Omental fat pad (tissue), 4 donors: ENCODE measurements around the gene SRRM3. TPM values are rescaled to one million over a fixed set of nuclear protein-coding genes. Genes with fewer than 3 reads are reported as not detected.
"Not testable (repeated sequence)": the region's sequence is repeated elsewhere in the genome, so short reads cannot be mapped to it uniquely, and the experiment has no call there.

Experiments used
- ATAC-seq: fragments of 150-250 bp; one replicate; pipeline ENCODE4 v1.9.1; 2016; ENCODE audit warnings: mild to moderate bottlenecking, moderate library complexity; ENCODE audit not compliant: low FRiP score
- DNase-seq: peaks from one replicate; pipeline ENCODE4 v3.0.0-alpha.2; 2019; ENCODE audit warnings: low spot score
- total RNA-seq, 4 donors: library from RNA; depleted of rRNA; stranded (reverse); fragments of >200 nt; gene quantifications; one replicate each; pipeline ENCODE4 v1.1.0, GENCODE V29; 2016
- TF ChIP-seq, protein P1 (sequence below), 3 donors: fragments of 450-650 bp; IDR thresholded peaks; one replicate each; pipeline ENCODE4 v1.5.1; 2016 to 2017; ENCODE audit warnings: antibody characterized with exemption in 3 of 3, mild to moderate bottlenecking in 3 of 3, moderate library complexity in 2 of 3

SRRM3 gene
- total RNA-seq, result 1 to 10 TPM; 1.7 to 3.7 (median 2.4) TPM

DNA sequence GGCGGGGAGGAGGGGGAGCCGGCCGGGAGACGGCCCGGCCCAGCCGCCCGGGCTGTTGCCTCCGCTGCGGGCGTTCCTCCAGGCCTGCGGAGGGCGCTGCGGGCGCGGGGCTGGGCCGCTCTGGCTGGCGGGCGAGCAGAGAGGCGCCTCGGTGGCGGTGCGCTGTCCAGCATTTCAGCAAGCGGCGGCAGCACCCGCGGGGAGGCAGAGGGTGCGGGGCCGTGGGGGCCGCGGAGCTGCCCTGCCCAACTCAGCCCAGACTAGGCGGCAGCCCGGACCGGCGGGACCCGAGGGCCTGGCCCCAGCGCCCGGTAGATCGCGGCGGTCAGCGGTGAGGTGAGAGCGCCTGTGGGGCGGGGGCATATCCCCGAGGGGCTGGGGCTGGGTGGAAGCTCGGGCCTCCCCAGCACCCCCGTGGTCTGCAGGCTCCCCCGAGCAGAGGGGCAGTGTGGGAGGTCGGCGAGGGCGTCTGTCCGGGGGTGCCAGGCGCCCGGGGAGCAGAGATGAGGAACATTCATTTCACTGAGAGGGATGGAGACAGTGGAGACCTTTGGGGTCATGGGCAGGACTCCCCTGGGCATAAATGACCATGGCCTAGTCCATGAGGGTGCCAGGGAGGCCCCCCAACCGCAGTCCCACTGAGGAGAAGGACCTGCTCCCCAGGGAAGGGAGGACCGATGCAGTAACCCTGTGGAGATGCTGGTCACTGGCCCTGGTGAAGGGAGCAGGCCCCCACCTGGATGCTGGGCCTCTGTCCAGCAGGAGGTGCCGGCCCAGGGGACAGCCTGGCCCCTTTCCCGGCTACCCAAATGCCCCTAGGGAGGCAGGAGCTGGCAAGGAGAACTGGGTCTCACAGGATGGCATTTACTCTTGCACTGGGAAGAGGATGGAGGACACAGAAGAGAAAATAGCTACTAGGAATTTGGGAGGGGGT, at the start of gene SRRM3:
Gene SRRM3 (plus strand): TSS at position 165 of the 934 bp plus-strand sequence. CDS start 33,171 bp downstream, outside the sequence.
- TF ChIP-seq, protein P1, sequence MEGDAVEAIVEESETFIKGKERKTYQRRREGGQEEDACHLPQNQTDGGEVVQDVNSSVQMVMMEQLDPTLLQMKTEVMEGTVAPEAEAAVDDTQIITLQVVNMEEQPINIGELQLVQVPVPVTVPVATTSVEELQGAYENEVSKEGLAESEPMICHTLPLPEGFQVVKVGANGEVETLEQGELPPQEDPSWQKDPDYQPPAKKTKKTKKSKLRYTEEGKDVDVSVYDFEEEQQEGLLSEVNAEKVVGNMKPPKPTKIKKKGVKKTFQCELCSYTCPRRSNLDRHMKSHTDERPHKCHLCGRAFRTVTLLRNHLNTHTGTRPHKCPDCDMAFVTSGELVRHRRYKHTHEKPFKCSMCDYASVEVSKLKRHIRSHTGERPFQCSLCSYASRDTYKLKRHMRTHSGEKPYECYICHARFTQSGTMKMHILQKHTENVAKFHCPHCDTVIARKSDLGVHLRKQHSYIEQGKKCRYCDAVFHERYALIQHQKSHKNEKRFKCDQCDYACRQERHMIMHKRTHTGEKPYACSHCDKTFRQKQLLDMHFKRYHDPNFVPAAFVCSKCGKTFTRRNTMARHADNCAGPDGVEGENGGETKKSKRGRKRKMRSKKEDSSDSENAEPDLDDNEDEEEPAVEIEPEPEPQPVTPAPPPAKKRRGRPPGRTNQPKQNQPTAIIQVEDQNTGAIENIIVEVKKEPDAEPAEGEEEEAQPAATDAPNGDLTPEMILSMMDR (IDR thresholded peaks at IDR 0.05), result no peak
- peak; percentile 27 for DNase-seq
- peak; percentile 57 for ATAC-seq

DNA sequence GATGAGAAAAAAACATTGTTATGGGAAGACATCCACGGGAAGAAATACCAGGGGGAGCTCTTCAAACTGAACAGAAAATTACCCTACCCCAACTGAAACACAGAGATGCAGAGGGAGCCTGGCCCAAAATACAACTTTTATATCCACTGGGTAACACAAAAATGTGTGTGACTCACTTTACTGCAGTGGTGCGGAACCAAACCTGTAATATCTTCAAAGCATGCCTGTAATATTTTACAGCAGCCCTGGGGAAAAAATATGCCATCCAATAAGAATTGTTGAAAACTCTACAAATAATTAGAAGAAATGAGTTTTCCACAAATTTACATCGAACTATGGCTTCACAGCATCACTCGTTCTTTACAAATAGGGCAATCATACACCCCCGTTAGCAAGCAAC, 49.8 kb upstream of the SRRM3 start:
- no peak for ATAC-seq
- no peak for DNase-seq
- TF ChIP-seq, protein P1 (IDR thresholded peaks at IDR 0.05), result no peak

DNA sequence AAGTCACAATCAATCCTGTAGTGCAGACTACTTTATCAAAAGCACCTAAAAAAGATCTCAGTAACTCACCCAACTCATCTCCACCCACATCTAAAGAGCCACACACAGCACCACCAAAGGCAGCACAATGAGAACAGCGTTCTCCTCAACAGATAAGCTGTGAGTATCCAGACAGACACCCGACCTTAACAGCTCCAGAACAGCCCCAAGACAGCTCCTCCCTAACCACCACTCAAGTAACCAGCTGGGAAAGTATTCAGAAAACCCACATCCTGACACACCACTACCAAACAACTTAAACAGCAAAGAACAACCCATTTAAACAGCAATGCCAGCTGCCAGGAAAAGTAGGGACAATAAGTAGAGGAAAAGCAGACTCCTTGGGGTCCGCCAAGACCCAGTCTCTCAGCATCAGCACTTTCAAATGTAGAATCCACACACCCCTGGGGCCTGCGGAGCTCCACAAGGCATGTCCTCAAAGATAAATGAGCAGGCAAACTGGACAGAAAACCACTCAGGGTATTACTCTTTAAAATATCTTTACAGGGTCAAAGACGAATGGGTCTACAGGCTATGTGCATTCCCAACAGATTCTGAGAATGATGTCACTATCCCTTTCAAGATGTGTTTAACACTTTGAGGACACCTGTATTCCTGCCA, 48.0 kb upstream of the SRRM3 start:
- ATAC-seq, DNase-seq: not testable (repeated sequence)

DNA sequence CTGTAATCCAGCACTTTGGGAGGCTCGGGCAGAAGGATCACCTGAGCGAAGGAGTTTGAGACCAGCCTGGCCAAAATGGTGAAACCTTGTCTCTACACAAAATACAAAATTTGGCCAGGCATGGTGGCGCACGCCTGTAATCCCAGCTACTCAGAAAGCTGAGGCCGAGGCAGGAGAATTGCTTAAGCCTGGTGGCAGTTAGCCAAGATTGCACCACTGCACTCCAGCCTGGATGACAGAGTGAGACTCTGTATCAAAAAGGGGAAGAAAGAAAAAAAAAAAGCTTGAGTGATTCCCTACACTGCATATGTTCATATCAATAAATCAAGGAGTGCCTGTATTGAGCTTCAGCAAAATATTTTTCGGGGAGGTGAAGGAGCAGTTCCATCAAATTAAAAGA, 45.8 kb upstream of the SRRM3 start:
- ATAC-seq (peak; percentile 41), DNase-seq (peak; percentile 65)
- TF ChIP-seq, protein P1 (IDR thresholded peaks at IDR 0.05), result no peak

DNA sequence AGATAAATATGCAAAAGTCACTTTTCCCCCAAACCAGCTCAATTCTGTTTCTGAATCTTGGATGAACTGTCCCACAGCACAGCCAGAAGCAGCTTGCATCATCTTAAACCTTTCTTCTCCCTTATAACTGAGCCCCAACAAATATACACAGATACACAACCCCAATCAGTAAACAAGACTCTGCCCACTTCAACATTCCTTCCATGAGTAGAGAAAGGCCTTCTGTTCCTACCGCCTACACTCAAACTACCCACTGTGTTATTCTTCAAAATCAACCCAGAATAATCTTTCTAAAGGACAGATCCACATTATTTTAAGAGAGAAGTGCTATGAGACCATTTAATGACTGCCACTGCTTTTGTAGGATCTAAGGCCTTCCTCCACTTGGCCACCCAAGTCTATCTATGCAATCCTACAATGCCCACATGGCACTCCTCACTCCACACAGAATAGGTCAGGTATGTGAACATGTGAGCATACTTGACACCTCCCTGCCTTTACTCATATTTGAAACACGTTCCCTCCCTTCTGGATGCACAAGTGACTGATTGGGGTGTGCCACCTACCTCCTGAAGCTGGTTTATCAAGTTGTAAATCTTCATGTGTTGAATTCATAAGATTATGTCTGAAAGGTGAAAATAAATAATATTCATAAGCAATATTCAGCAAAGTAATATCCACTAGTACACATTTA, 44.6 kb upstream of the SRRM3 start:
- not testable (repeated sequence) for ATAC-seq, DNase-seq

GRCh38 chr7:76158416-76158815, 43.3 kb upstream of the SRRM3 start:
- ATAC-seq, DNase-seq: not testable (repeated sequence)

GRCh38 chr7:76162416-76163170, 39.1 kb upstream of the SRRM3 start:
- DNase-seq, ATAC-seq: not testable (repeated sequence)

DNA sequence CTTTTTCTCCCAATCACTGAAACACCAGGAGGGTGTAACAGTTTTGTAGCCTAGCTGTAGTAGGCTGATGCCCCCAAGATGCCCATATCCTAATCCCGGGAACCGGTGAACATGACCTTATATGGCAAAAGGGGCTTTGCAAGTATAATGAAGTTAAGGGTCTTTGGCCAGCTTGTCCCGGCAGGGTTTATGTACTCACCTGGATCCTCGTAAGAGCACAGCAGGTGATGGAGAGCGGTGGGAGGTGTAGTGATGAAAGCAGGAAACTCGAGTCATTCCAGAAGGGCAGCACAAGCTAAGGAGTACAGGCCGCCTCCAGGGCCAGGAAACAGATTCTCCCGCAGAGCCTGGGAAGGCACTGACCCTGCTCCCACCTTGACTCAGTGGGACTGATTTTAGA, 37.9 kb upstream of the SRRM3 start:
- DNase-seq, ATAC-seq: not testable (repeated sequence)
